ACHN (cell line): Measurements from ENCODE around the gene GRID1.

Source experiments
- DNase-seq: peaks from one replicate; pipeline ENCODE4 v3.0.0-alpha.2; 2015
- in situ Hi-C: cut with HindIII; loops from 2 replicates; pipeline ENCODE4 v1.10.0; 2017; ENCODE audit warnings: low sequenced_read_pairs, low pct_ligation_motif_present, low pct_unique_long_range_greater_than_20kb

GRID1 gene

DNA sequence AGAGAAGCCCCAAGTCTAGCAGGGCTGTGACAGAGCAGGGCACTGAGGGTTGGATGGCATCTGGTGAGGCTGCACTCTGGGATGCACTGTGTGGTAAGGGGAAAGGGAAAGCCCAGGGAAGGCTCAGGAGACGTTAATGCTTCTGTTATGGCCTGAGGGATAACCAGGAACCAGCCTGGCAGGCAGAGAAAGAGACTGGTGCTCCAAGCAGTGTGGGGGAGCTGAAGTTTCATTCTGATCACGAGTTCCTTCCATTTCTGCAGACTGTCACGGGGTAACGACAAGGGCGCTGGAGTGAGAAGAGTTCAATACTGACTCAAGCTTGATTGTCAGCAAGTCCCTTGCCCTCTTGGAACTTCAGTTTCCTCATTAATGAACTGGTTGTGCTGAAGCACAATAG, 730.9 kb downstream of the GRID1 start:
- DNase-seq = no peak
- in situ Hi-C loops = no loop called here

DNA sequence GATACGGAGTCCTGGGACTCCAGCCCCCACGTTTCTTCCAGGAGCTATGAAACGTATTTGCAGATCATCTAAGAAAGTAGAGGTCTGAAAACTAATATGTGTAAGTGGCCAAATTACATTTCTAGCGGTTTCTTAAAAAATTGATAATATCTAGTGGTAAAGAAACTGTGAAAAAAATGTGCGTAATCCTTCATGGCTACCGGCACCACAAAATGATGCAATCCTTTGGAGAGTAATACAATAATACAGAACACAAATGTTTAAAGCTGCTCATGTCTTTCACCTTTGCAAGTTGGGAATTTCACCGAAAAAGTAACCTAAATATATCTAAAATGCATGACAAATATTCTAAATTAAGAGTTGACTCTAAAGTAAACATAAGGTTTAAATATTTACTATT, 742.1 kb downstream of the GRID1 start:
- in situ Hi-C loops = no loop called here

DNA sequence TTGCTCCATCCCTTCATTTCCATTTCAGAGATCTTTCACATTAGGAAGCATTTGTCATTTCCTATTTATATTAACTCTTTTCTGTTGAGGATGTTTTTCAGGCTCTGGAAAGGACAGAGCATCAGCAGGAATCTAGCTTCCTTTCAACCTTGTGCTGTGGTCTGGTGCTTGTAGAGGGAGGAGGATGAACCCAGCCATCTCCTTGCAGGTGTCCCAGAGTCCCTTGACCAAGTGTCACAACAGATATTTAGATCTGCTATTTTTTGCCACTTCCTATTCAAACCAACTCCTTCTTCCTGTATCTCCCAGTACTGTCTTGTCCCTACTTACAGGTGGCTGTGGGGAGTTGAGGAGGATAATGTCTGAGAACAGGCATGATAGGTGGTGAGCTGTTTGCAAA, 742.8 kb downstream of the GRID1 start:
- in situ Hi-C loops = no loop called here
- no peak for DNase-seq

More for the DNA sequence above, 742.1 kb downstream of the GRID1 start:
- no peak for DNase-seq

DNA sequence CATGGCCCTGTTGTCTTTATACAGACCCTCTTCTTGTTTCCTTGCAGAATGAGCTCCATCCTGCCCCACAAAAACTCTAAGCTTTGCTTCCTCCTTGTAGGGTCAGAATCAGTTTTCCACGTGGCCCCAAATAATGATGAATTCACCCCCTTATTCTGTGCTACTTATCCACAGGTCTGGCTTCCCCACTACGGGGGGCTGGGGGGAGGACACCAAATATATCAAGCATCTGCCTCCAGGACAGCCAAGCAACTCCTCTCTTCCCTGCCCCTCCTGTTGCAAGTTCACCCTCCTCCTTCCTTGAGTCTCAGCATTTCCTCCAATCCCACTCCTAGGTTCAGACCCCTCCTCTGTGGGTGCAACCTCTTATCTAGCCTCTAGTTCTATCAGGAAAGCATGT, 743.3 kb downstream of the GRID1 start:
- DNase-seq = no peak
- in situ Hi-C loops = no loop called here

DNA sequence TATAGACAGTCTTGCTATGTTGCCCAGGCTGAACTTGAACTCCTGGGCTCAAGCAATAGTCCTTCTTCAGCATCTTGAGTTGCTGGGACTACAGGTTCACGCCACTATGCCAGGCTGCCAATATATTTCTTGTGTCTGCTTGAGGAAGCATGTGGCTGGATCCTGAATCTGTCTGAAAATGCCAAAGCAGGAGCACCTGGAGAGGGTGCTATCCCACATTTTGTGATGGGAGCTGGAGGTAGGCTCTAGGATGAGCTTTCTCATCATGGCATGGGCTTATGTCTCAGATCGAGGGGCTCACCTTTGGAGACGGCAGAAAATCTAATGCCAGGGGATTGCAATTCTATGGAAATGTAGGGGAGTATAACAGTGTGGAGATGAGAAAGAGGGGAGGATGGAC, 744.2 kb downstream of the GRID1 start:
- DNase-seq = no peak
- in situ Hi-C loops = no loop called here

DNA sequence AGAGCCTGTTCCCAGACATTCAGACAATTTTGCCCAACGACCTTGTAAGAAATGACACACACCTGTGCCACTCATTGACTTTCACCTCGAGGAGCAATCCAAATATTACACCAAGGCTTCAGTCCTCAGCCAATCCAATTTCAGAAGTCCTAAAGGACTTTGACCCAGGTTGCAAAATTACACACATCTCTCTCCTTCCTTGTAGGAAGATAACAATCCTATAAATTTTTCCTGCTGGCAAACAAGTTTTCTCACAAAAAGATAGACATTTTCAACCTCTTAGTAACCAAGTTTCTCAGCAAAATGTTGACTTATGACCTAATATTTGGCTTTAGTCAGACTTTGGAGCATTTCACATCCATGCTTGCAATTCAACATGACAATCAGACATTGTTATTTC, 745.0 kb downstream of the GRID1 start:
- DNase-seq = no peak
- in situ Hi-C loops = no loop called here

DNA sequence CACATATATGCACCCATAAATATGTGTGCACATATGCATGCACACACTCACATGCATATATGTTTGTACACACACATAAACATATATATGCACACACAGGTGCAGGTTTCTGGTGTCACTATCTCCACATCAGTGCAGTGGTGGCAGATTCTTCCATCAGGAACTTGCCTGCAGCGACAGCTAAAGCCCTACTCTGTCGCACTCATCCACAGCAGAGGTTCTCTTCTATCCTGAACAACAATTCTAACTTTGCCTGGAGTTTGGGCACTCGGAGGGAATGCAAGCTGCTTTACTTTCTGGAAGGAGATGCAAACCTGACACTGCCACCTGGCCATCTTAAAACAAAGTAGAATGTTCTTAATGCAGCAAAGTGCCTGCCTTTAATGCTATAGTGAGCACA, 745.8 kb downstream of the GRID1 start:
- in situ Hi-C loops = no loop called here
- no peak for DNase-seq

DNA sequence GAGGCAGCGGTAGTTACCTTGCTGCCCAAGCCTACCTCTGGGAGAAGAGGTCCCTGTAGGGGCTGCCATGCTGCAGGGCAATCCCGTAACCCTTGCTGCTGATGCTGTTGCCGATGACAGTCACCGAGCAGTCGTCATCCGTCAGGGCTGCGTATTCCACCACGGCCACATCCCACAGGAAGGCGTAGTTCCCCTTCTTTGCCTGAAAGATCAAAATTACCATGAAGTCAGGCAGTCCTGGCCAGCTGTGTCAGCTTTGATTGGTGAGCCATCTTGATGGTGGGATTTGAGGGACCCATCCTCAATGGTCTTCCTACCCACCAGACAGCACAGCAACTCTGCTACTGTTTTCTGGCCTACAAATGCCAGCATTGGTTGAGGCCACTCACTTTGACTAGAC, 746.8 kb downstream of the GRID1 start:
- in situ Hi-C loops = no loop called here
- no peak for DNase-seq

DNA sequence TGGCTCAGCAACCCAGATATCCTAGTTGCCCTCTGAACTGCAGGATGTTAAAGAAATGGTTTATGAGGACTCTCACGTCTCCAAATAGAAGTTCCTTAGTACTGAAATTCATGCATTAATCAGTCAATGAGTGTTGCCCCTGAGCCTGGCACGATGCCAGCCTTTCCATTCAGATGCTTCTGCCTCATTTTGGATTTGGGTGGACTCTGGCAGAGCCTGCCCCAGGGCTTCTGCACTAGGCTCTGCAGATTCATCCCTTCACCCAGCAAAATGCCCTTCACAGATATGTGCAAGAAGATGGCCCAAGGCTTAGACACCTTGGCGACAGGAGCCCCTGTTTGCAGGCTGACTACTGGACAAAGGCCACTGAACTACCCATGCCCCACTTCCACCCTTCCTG, 747.8 kb downstream of the GRID1 start:
- DNase-seq = no peak
- in situ Hi-C loops = no loop called here

DNA sequence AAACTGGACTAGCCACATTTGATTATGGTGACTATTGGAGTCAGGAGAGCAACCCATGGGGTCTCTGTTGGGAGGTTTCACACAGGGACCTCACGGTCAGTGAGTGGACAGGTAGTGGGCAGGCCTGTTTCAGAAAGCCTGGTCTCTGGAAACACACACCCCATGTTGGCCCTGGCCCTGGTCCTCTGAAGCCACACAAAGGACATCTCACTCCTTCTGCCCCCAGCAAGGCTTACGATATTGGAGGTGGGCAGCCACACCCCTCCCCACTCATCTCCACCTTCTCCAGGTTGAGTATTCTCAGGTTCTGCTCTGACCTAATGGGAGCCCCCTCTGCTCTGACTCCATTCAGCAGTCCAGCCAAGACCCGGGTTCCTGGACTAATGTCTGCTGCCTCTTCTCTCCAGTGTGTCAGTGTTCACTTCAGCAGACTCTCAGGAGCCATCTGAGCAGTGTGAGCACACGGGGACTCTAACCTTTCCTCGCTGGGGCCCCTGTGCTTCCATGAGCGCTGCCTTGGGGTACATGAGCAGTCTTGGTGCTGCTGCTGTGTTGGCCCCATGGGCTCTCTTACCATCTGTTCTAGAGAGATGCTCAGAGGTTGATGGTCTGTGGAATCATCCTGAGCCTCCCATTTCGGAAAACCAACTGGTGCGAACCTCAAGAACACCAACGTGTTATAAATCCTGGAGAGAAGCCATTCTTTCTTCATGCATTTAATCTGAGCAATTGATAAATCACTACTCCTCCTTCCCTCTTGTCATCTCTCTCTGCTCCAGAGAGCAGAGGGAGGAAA, 748.6 kb downstream of the GRID1 start:
- DNase-seq = no peak
- in situ Hi-C loops = no loop called here

DNA sequence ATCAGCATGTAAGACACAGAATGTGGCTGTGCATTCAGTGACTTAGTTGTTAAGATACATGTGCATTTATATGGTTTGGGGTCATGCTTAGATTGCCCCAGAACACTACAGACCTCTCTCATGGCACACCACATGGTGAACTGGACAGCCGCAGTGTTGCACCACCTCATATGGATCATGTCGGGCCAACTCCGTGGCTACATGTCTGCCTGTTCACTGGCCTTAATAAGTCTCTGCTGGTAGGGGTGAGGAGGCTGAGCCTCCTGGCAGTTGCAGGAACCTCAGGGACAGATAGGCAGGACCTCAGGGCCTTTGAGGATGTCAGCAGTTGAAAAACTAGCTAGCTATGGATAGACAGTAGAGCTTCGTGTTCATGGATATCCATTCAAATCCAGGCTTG, 751.0 kb downstream of the GRID1 start:
- in situ Hi-C loops = no loop called here
- DNase-seq = no peak

DNA sequence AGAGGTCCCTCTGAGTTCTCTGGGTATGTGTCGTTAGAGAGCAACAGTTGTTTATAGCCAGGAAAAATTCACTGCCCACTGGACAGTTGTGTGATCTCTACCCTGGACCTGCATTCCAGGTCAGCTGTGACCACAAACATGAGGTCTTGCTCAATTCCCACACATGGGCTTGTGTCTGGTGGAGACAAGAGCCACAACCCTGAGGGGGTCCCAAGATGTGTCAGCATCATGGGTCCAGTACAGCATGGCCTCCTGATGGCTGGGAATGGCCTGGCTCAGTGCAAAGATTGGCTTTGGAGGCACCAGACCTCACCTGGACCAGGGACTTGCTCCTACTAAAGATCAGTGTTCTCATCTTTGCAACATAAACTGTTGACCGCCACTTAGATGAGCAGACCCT, 751.6 kb downstream of the GRID1 start:
- in situ Hi-C loops = no loop called here
- no peak for DNase-seq

DNA sequence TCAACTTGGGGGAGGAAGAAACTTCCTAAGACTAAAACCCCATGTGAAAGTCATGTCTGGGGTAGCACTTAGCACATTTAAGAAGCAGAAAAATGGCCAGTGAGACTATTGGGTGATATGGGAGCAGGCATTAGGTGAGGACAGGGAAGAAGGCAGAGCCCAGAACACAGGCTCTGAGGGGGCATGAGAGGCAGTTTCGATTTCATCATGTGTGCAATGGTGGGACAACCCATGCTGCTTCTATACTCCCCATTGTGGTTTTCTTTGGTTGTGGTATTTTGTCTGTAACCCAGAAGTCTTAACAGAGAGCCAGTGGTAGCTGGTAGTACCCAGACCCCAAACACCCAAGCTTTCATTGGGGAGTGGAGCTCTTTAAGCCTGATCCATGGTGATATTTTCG, 752.0 kb downstream of the GRID1 start:
- in situ Hi-C loops = no loop called here
- no peak for DNase-seq

DNA sequence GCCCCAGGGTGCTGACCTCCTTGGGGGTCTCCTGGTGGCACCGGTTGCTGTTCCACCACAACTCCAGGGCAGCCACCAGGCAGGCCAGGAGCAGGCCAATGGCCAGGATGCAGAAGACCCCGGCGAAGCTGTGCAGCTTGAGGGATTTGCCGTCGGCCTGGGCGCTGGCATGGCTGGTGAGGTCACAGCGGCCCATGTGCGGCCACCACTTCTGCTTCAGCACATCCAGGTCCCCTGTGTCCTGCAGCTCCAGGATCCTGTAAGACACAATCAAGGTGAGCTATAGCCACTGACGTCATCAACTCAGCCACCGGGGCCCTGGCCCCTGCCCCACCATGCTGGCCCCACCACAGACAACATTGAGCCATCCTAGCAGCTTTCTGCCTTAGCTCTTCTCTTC, 753.2 kb downstream of the GRID1 start:
- in situ Hi-C loops = no loop called here
- DNase-seq = no peak

DNA sequence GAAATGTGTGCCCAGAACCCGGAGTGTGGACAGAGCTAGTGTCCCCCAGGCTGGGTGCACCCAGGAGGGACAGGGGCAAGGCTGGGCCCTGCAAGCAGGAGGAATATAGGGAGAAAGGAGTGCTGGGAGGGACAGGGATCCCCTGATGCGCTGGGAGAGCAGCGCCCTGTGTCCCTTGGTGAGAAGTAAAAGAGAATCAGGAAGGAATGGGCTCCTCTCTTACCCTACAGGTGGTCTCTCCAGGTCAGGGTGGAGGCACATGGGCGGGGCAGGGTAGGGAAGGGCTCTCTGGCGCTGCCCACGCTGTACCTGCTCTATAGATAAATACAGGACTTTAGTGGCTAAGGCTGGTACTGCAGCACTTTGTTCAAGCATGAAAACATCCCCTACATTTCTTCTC, 753.8 kb downstream of the GRID1 start:
- DNase-seq = no peak
- in situ Hi-C loops = no loop called here

DNA sequence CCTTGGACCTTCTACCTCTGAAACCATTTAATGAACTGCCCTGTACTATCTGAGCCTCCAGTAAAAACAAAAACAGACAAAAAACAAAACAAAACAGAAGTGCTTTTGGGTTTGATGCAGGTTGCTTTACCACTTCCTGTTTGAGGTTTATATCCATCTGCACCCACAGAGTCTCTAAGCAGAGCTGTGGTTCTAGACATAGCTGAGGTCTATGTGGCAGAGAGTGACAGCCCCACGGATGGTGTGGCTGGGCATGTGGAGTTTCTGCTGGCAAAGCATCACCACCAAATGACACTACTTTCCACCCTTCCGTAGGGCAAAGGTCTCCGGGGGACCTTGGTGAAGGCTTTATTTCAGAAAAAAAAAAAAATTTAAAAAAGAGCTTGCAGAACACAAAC, 754.2 kb downstream of the GRID1 start:
- in situ Hi-C loops = no loop called here
- DNase-seq = no peak

DNA sequence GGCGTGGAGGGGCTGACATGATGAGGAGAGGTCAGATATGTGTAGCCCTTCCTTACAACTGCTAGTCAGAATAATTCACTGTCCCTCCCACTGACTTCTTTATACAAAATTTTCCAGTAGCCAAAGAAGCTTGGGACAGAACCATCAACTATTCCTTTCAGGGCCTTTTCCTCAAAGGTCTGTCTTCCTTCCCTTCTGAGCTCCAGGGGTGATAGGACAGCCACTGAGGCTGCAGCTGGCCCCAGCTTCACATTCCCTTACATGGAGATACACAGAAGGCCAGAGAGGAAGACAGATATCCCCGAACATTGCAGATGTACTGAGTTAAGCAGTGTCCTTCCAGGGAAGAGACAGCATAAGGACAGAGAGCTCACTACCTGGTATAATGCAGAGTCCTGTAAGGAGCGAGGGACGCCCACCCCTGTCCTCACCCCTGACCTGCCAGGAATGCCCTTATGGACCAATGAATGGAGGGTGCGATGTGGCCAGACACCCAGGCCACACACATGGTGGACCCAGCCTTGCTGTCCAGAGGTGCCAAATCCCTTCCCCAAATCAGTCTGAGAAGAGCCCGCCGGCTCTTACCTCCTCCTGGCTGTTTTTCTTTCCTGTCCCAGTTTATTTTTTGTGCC, 754.7 kb downstream of the GRID1 start:
- in situ Hi-C loops = no loop called here
- no peak for DNase-seq

DNA sequence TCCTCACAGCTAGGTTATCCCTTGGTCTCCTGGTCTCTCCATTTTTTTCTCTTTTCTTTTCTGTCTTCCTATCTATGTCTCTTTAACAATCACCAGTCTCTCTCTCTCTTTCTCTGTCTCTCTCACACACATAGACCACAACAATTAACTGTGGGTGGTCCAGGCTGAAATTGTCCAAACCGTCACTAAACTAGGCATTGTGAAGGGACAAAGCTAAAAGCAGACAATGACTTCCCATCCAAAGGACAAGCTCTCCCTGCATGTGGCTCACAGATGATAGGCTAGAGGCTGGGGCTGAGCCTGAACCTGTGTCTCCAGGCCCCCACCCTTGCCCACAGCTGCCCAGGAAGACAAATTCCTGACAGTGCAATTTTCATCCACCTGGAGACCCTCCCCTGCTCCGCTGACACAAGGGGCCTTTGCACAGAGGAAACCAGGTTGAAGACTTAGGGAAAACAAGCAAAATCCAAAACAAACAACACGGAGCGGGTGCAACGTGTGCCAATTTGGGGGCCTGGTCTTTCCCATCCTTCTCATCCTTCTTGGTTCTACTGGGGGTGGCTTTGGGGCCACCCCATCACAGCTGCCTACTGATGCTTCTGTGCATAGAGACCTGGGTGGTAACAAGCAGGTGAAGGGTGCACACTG, 755.4 kb downstream of the GRID1 start:
- no peak for DNase-seq
- in situ Hi-C loops = no loop called here

DNA sequence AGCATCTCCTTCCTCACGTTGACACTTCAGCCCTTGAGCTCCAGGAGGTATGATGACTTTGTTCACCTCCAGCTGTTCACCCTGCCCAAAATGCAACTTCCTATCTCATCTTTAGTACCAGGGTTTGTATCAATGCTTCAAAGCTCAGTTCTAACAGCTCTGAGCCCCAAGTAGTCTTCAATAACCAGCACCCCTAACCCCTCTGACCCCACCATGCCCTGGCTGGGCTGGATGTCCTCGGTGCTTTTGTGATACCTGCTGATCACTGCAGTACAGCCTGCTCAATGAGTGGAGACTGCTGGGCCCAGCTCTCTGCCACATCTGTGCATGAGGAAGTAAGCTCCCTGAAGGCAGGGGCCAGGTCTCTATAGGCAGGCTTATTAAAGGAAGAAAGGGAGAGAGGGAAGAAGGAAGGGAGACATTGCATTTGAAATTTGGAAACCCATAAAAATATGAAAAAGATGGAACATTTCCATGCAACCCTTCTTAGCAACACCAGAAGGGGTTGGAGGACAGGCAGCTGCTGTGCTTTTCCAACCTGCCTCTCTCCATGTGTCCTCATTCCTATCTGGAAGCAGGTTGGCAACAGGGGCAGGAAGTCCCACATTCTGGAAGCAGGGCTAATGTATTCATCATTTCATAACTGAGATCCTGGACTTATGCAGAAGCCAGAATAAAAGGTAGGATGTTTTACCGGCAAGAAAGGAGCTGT, 756.1 kb downstream of the GRID1 start:
- DNase-seq = no peak
- in situ Hi-C loops = no loop called here
